OCI-LY1 (cell line): Measurements from ENCODE around the gene ZNF267.
A peak's percentile ranks its signal among the peaks of the same experiment; 100 is the strongest.

Experiments
- H2AFZ ChIP-seq: fragments of 200-600 bp; sonication (generic), shearing (Covaris generic); 2 replicates; pipeline ENCODE4 v1.6.0; 2014; ENCODE audit warnings: antibody characterized with exemption, mild to moderate bottlenecking, low read length
- H3F3A ChIP-seq: fragments of 200-600 bp; sonication (generic), shearing (Covaris generic); 2 replicates; pipeline ENCODE4 v1.6.0; 2014; ENCODE audit warnings: mild to moderate bottlenecking, antibody characterized with exemption, low read length, moderate library complexity; ENCODE audit not compliant: insufficient read depth
- H3K27ac ChIP-seq: fragments of 200-600 bp; sonication (generic); 2 replicates; pipeline ENCODE4 v1.5.1; 2014; ENCODE audit warnings: low read length, mixed run types, mild to moderate bottlenecking, low read depth; ENCODE audit not compliant: poor library complexity, severe bottlenecking
- H3K27me3 ChIP-seq: fragments of 200-600 bp; sonication (generic); 2 replicates; pipeline ENCODE4 v1.6.0; 2014; ENCODE audit warnings: antibody characterized with exemption, mild to moderate bottlenecking, low read length, moderate library complexity; ENCODE audit not compliant: insufficient read depth
- H3K36me3 ChIP-seq: fragments of 200-600 bp; sonication (generic); 2 replicates; pipeline ENCODE4 v1.6.1; 2014; ENCODE audit warnings: mild to moderate bottlenecking, antibody characterized with exemption, low read length, moderate library complexity, mixed read lengths; ENCODE audit not compliant: insufficient read depth
- H3K4me1 ChIP-seq: fragments of 200-600 bp; sonication (generic); 2 replicates; pipeline ENCODE4 v1.5.1; 2014; ENCODE audit warnings: mild to moderate bottlenecking, low read length, moderate library complexity; ENCODE audit not compliant: insufficient read depth, severe bottlenecking
- H3K4me2 ChIP-seq: fragments of 200-600 bp; sonication (generic), shearing (Covaris generic); 2 replicates; pipeline ENCODE4 v1.6.1; 2014; ENCODE audit warnings: low read length
- H3K4me3 ChIP-seq: fragments of 200-600 bp; sonication (generic); 2 replicates; pipeline ENCODE4 v1.5.1; 2014; ENCODE audit warnings: low read length, low read depth, mild to moderate bottlenecking, mixed read lengths; ENCODE audit not compliant: poor library complexity, severe bottlenecking
- H3K79me2 ChIP-seq: fragments of 200-600 bp; shearing (Covaris generic); 2 replicates; pipeline ENCODE4 v1.6.1; 2016; ENCODE audit warnings: mixed run types, low read length, mixed read lengths; ENCODE audit not compliant: insufficient read depth
- H3K9ac ChIP-seq: fragments of 200-600 bp; sonication (generic), shearing (Covaris generic); 2 replicates; pipeline ENCODE4 v1.6.1; 2014; ENCODE audit warnings: mild to moderate bottlenecking, low read length, mixed read lengths
- H3K9me2 ChIP-seq: fragments of 200-600 bp; sonication (generic), shearing (Covaris generic); 2 replicates; pipeline ENCODE4 v1.6.1; 2014; ENCODE audit warnings: low read depth, mild to moderate bottlenecking, low read length, mixed read lengths
- H3K9me3 ChIP-seq: fragments of 200-600 bp; shearing (Covaris generic); 2 replicates; pipeline ENCODE4 v1.6.1; 2014; ENCODE audit warnings: low read length, mixed read lengths
- H4K20me1 ChIP-seq: fragments of 200-600 bp; sonication (generic), shearing (Covaris generic); 2 replicates; pipeline ENCODE4 v1.6.0; 2016; ENCODE audit warnings: mild to moderate bottlenecking, low read length; ENCODE audit not compliant: insufficient read depth
- CTCF ChIP-seq: fragments of 200-600 bp; sonication (generic), shearing (Covaris generic); IDR thresholded peaks from 2 replicates; pipeline ENCODE4 v1.5.1; 2017; ENCODE audit warnings: mild to moderate bottlenecking, antibody characterized with exemption, low read length, moderate library complexity, mixed read lengths
- EZH2 ChIP-seq: fragments of 200-600 bp; sonication (generic), shearing (Covaris generic); IDR thresholded peaks from 2 replicates; pipeline ENCODE4 v1.8.0; 2017; ENCODE audit warnings: borderline replicate concordance, mixed run types, mild to moderate bottlenecking, antibody characterized with exemption, low read length, moderate library complexity, mixed read lengths

ZNF267 gene

GRCh38 chr16:31869511-31870201 is 4.0 kb upstream of the ZNF267 start:
- H3K9me3 ChIP-seq: no peaks in the 10 kb centered on the region
- peak overlapping the region; percentile 53 for H3K27ac ChIP-seq
- no peak overlapping the region; the same call in 1 of the 2 replicates for H3K4me2 ChIP-seq
- no peak overlapping the region for H3K4me3 ChIP-seq
- H3K4me1 ChIP-seq: peaks cover 20% of the 10 kb centered on the region
- peaks cover 5% of the 10 kb centered on the region; the same call in 1 of the 2 replicates for H3F3A ChIP-seq
- H3K79me2 ChIP-seq: peaks cover 10% of the 10 kb centered on the region
- no peaks in the 10 kb centered on the region for H4K20me1 ChIP-seq
- no peaks in the 10 kb centered on the region for H3K9me2 ChIP-seq
- TF ChIP-seq EZH2 (no peak), CTCF (no peak)
- no peaks in the 10 kb centered on the region for H3K36me3 ChIP-seq
- H3K27me3 ChIP-seq: no peaks in the 10 kb centered on the region
- no peak overlapping the region for H3K9ac ChIP-seq
- 0 out of 2 replicates have a peak overlapping the region, but pooled peaks have one; percentile 35 for H2AFZ ChIP-seq

DNA sequence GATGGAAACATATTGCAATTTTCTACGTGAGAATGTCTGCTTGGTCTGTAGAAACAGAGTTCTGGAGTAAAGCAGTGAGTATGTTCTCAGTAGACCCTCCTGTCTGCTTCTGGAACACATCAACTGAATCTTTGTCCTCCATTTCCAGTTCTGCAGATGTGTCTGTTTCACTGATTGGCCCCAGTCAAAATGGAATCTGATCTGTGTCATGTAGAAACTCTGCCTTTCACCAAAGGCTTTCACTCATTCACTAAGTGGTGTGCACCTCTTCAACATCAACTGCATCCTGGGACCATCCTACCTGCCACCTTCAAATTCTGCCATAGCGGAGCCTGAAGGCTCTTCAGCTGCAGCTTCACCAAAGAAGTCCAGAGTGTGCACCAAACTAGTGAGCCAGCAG is 2.8 kb upstream of the ZNF267 start:
- Histone ChIP-seq H3K27ac (peak overlapping the region; percentile 53), H4K20me1 (no peaks in the 10 kb centered on the region), H2AFZ (no peak overlapping the region), H3K79me2 (peaks cover 21% of the 10 kb centered on the region), H3K27me3 (no peaks in the 10 kb centered on the region), H3K9me3 (0 out of 2 replicates have a peak, but pooled peaks cover 6% of the 10 kb centered on the region), H3K4me2 (no peak overlapping the region), H3K9ac (no peak overlapping the region), H3K4me1 (peaks cover 32% of the 10 kb centered on the region), H3F3A (peaks cover 5% of the 10 kb centered on the region; the same call in 1 of the 2 replicates), H3K9me2 (no peaks in the 10 kb centered on the region), H3K36me3 (peaks cover 11% of the 10 kb centered on the region), H3K4me3 (no peak overlapping the region)
- TF ChIP-seq CTCF: no peak
- no peak for TF ChIP-seq EZH2

- Histone ChIP-seq H4K20me1 (no peaks in the 10 kb centered on the region), H3K4me2 (no peak overlapping the region), H3K4me3 (no peak overlapping the region), H3F3A (peaks cover 5% of the 10 kb centered on the region; the same call in 1 of the 2 replicates), H3K4me1 (peaks cover 35% of the 10 kb centered on the region), H3K27me3 (no peaks in the 10 kb centered on the region), H3K79me2 (peaks cover 28% of the 10 kb centered on the region), H3K9me3 (0 out of 2 replicates have a peak, but pooled peaks cover 7% of the 10 kb centered on the region), H3K9ac (no peak overlapping the region), H3K9me2 (no peaks in the 10 kb centered on the region), H3K36me3 (peaks cover 18% of the 10 kb centered on the region), H2AFZ (no peak overlapping the region), H3K27ac (no peak overlapping the region)
- TF ChIP-seq CTCF: no peak
- no peak for TF ChIP-seq EZH2
These were observed 2.1 kb upstream of the ZNF267 start for GRCh38 chr16:31871510-31871909.
